Measurements from ENCODE around the gene OR51A2.

OR51A2 gene

DNA sequence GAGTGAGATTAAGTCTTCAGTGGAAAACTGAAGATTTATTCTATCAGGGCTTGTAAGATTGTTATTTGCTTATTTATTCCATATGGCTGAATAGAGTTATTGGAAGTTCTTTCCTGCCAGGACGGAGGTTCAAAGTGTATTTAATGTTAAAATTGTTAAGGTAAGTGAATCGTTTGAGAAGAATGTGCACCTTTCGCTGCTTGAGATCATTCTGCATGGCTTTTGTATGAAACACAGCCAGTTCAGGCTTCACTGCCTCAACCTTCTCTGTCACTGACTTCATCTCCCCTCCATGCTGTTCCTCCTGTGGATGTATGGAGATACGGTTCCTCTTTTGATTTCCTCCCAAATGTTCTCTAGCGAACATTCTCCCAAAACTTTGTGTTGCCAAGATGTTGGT lies 19.9 kb upstream of the OR51A2 start:
- TF ChIP-seq, protein P1, sequence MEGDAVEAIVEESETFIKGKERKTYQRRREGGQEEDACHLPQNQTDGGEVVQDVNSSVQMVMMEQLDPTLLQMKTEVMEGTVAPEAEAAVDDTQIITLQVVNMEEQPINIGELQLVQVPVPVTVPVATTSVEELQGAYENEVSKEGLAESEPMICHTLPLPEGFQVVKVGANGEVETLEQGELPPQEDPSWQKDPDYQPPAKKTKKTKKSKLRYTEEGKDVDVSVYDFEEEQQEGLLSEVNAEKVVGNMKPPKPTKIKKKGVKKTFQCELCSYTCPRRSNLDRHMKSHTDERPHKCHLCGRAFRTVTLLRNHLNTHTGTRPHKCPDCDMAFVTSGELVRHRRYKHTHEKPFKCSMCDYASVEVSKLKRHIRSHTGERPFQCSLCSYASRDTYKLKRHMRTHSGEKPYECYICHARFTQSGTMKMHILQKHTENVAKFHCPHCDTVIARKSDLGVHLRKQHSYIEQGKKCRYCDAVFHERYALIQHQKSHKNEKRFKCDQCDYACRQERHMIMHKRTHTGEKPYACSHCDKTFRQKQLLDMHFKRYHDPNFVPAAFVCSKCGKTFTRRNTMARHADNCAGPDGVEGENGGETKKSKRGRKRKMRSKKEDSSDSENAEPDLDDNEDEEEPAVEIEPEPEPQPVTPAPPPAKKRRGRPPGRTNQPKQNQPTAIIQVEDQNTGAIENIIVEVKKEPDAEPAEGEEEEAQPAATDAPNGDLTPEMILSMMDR (conservative IDR thresholded peaks at IDR 0.05; ENCODE audit: low read depth, low read length), result no peak
- no peak overlapping the region for H3K4me3 ChIP-seq (ENCODE audit: low read depth, low read length)
- no peak for DNase-seq (ENCODE audit: low read depth)

DNA sequence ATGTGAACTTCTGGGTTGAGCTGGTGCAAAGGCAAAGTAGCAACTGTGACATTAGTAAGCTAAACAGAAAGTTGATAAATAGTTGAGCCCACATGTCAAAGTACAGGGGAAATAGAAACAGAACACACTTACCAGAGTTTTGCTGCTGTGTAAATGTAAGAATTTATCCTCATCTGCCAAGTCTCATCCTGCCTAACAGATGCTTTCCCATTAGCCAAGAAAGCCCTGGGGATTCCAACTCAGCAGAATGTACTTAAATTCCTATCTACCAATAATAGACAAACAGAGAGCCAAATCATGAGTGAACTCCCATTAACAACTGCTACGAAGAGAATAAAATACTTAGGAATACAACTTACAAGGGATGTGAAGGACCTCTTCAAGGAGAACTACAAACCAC lies 7.3 kb upstream of the OR51A2 start:
- H3K4me3 ChIP-seq (ENCODE audit: low read depth, low read length), result no peak overlapping the region
- no peak for DNase-seq (ENCODE audit: low read depth)
- TF ChIP-seq, protein P1 (conservative IDR thresholded peaks at IDR 0.05; ENCODE audit: low read depth, low read length), result no peak

DNA sequence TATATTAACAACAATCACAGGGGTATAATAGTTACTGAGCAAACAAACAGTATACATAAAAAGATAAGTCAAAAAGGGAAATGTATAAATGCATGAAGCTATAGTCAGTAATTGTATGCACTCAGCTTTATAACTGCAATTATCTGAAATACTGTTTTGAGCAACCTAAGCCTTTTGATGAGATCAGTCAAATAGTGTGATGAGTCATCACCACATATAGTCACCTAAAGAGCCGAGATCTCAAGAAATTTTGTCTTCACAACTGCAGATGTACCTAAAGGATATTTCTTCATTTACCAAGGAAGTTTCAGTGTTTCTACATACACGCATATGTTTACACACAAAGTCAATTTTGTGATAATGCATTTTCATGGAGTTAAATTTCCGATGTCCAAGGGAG lies 5.4 kb upstream of the OR51A2 start:
- TF ChIP-seq, protein P1 (conservative IDR thresholded peaks at IDR 0.05; ENCODE audit: low read depth, low read length), result no peak
- H3K4me3 ChIP-seq (ENCODE audit: low read depth, low read length), result no peak overlapping the region
- no peak for DNase-seq (ENCODE audit: low read depth)

DNA sequence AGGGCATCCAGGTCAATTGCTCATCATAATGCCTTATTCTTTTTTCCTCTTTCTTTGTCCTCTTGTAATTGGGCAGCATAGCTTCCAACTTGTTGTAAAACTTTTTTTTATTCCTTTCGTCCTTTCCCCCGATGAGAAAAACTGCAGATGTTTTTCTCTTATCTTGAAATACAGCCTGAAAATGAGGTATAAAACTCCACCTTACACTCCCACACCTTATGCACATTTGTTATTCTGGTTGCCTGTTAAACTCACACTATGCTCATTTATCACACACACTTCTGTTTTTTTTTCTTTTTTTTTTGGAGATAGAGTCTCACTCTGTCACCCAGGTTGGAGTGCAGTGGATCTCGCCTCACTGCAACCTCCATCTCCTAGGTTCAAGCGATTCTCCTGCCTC lies 1.9 kb upstream of the OR51A2 start:
- TF ChIP-seq, protein P1 (conservative IDR thresholded peaks at IDR 0.05; ENCODE audit: low read depth, low read length), result no peak
- no peak for DNase-seq (ENCODE audit: low read depth)
- no peak overlapping the region for H3K4me3 ChIP-seq (ENCODE audit: low read depth, low read length)

DNA sequence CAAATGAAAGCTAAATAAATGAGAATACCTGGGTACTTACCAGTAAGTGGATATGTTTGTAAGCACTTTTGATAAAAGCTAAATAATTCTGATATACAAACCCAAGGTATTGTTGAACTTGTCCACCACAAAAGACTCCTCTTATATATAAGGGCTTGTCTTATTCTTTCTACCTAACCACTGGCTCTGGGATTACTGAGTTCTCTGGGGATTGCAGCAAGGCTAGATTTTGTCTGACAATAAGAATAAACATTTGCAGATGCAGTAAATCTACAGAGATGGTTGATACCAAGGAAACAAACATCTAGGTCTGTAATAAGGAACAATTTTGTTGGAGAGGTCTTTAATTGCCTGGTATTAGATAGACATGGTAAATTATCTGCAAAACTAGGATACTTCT lies 8.0 kb downstream of the OR51A2 start, which contains the start of gene OR51A4:
OR51A4 (minus strand) TSS at position 101 of the 400 bp plus-strand sequence. CDS start 505 bp downstream, outside the sequence.
- H3K4me3 ChIP-seq (ENCODE audit: low read depth, low read length), result no peak within 1 kb of the TSS
- no peak for DNase-seq (ENCODE audit: low read depth)
- TF ChIP-seq, protein P1 (conservative IDR thresholded peaks at IDR 0.05; ENCODE audit: low read depth, low read length), result no peak

DNA sequence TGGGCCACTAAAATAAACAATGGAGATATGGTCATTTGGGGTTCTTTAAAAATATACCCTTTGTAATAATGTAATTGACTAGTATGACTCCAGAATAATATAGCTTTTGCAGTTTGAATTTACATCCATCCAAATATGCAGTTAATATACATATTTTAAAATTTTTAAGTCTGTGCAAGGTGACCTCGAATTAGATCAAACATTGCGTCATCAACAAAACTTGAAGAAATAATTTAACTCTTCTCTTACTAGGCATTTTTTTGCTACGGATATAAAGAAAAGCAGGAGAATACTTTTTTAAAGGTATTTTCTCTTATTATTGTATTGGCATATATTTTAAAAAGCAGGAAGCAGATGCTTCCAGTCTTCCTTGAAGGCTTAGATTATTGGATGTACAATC lies 18.8 kb downstream of the OR51A2 start:
- TF ChIP-seq, protein P1 (conservative IDR thresholded peaks at IDR 0.05; ENCODE audit: low read depth, low read length), result no peak
- H3K4me3 ChIP-seq (ENCODE audit: low read depth, low read length), result no peak overlapping the region
- no peak for DNase-seq (ENCODE audit: low read depth)

DNA sequence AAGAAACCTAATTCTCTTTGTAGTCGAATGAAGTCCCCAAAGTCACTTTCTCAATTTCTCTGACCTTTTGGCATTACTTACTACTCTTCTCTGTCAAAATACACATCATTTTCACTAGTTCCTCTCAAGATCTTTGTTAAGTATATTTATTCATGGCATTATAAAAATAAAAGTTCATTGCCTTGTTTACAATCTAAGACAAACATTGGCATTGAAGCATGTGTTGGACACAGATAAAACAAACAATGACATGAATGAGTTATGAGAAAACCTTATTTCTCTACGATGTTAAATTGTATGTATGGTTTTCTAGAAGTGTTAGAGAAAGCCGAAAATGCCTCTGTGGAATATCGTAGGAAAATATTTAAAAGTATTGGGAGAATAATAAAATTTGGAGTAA lies 22.8 kb downstream of the OR51A2 start:
- DNase-seq (ENCODE audit: low read depth), result no peak
- TF ChIP-seq, protein P1 (conservative IDR thresholded peaks at IDR 0.05; ENCODE audit: low read depth, low read length), result no peak
- H3K4me3 ChIP-seq (ENCODE audit: low read depth, low read length), result no peak overlapping the region

Measured in choroid plexus epithelial cell (primary cell).